GM04503 (cell line): ENCODE data around the gene BLVRA.
A peak's percentile ranks its signal among the peaks of the same experiment; 100 is the strongest.
"Not testable (repeated sequence)": the region's sequence is repeated elsewhere in the genome, so short reads cannot be mapped to it uniquely, and the experiment has no call there.

Experiments used
- DNase-seq: peaks from one replicate; pipeline ENCODE4 v3.0.0-alpha.2; 2012; ENCODE audit warnings: low read depth

BLVRA gene

DNA sequence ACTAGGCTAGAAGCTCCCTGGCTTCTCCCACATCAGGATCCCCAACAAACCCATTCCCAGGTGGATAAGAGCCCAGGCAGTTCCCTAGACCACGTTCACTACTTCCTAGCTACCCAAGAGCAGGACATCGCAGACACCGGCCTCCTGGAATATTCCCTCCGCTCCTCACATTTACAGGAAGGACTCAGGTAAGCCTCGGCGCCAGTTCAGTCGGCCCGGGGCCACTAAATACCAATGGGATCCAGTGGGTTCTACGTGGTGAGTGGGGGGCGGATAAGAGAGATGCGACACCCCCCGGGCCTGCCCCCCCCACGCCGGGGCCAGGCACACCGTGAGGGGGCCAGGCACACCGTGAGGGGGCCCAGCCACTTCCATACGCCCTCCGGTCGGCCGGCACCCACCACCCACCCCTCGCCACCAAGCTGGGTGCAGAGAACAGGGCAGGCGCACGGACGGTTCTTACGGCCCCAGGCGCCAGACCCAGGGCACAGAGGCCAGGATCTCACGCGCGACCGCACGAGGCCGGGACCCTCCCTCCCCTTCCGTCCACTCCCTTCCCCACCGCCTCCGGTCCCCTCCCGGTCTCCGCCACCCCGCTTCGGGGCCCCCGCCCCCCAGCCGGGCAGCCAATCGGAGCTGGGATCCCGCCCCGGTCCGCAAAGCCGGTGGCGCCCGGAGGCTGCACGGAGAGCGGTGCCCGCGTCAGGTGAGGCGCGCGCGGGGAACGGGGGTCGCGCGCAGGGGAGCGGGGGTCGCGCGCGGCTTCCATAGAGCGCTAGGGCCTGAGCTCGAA is at the start of gene BLVRA:
Gene BLVRA (plus strand): TSS at position 652 of the 793 bp plus-strand sequence. CDS start 12,479 bp downstream, outside the sequence.
- DNase-seq = no peak

DNA sequence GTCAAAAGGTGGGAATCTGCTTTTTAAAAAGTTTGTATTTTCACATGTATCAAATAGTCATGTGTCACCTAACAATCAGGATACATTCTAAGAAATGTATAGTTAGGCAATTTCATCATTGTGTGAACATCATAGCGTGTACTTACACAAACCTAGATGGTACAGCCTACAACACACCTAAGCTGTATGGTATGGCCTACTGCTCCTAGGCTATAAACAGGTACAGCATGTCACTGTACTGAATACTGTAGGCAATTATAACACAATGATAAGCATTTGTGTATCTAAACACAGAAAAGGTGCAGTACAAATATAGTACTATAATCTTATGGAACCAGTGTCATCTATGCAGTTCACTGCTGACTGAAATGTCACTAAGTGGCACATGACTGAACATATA is 47.0 kb upstream of the BLVRA start:
- no peak for DNase-seq

GRCh38 chr7:43715966-43716365 is 42.5 kb upstream of the BLVRA start:
- DNase-seq = not testable (repeated sequence)

GRCh38 chr7:43716598-43716997 is 41.9 kb upstream of the BLVRA start:
- no peak for DNase-seq

DNA sequence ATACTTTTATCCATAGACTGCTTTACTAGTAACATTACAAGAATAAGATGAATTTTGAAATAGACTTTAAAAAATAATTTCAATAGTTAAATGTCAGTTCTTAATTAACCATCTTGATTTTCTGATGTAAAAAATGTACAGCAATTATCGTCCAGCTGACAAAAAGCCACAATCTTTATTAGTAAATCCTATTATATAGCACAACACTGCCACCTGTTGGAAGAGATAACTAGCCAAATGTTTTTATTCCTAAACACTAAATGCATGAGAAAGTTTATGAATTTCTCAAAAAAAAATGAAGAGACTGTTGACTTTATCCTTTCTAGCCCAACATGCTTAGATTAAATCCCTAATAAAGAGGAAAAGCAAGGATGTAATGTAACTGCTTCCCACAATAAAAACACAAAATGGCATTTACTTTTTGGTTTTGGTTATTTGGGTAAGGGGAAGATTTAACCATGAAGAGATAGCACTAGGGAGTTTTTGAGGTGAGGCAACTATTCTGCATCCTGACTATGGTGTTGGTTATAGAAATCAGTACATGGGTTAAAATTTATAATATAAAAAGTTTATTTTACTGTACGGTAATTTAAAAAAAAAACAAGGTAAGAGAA is 37.2 kb upstream of the BLVRA start:
- no peak for DNase-seq

GRCh38 chr7:43723007-43723341 is 35.5 kb upstream of the BLVRA start:
- DNase-seq = no peak

- DNase-seq = no peak
Observed at GRCh38 chr7:43725251-43725650, 33.2 kb upstream of the BLVRA start.

- DNase-seq = no peak
Observed at GRCh38 chr7:43726466-43726865, 32.0 kb upstream of the BLVRA start.

DNA sequence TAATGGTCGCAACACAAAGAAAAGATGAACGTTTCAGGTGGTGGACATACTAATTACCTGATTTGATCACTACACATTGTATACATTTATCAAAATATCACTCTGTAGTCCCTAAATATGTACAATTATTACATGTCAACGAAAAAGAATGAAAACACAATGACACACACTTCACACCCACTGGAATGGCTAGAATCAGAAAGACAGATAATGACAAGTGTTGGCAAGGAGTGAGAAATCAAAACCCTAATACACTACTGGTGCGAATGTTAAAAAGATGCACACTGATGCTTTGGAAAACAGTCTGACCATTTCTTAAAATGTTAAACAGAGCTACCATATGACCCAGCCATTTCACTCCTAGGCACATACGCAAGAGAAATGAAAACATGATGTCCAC is 31.5 kb upstream of the BLVRA start:
- DNase-seq = no peak

GRCh38 chr7:43727494-43727893 is 31.0 kb upstream of the BLVRA start:
- DNase-seq = no peak

DNA sequence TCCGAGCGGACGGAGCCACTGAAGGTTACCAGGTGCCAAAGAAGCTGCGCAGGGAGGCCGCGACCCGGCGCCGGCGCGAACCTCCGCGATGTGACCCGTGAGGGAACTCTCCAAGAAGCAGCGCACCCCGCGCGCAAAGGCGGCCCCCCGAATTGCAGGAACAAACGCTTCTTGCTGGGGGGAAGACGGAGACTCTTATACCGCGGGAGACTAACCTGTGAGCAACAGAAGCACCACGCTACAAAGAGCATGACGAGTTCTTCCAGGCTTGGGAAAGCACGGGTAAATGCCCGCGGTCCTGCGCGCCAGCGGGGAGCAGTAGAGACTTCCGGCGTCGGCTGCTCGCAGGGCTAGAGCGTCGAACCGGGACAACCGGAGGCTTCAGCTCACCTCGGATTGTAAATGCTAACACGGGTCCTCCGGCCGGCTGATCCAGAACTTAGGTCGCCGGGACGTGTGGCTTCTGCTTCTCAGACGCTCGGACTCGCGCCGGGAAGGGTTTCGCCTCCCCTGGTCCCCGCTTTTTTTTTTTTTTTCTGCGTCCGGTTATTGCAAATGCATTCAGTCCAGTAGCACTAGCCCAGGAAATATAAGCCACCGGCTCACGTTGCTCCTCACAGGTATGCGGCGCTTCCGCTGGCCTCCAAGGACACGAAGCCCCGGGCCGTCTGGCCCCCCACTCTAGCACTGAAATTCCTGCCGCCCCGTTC is 29.1 kb upstream of the BLVRA start, which contains the start of gene COA1:
Gene COA1 (minus strand): TSS at position 310 of the 710 bp plus-strand sequence. CDS start 80,909 bp downstream, outside the sequence.
- DNase-seq = peak; percentile 64

DNA sequence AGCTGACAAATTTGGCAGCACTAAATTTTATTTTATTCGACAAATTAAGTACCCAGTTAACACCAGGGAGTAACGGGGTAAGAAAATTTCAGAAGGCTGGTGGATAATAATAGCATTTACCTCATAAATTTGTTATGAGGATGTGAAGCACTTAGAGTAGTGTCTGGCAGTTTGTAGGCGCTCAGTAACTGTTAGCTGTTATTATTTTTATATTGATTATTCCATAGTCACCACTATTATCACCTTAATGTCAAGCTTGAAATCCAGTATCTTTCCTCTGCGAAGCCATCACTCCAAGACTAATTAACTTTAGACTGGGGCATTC is 28.6 kb upstream of the BLVRA start:
- DNase-seq = no peak

GRCh38 chr7:43731494-43731893 is 27.0 kb upstream of the BLVRA start:
- not testable (repeated sequence) for DNase-seq

DNA sequence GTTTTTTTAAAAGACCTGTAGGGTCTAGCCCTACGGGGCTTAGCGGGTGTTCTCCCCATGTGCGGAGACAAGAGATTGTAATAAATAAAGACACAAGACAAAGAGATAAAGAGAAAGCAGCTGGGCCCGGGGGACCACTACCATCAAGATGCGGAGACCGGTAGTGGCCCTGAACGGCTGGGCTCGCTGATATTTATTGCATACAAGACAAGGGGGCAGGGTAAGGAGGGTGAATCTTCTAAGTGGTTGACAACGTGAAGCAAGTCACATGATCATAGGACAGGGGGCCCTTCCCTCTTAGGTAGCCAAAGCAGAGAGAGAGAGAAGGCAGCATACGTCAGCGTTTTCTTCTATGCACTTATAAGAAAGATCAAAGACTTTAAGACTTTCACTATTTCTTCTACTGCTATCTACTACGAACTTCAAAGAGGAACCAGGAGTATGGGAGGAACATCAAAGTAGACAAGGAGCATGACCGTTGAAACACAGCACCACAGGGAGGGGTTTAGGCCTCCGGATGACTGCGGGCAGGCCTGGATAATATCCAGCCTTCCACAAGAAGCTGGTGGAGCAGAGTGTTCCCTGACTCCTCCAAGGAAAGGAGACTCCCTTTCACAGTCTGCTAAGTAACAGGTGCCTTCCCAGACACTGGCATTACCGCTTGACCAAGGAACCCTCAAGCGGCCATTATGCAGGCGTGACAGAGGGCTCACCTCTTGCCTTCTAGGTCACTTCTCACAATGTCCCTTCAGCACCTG is 23.7 kb upstream of the BLVRA start:
- not testable (repeated sequence) for DNase-seq

- no peak for DNase-seq
Observed at GRCh38 chr7:43735403-43735801, 23.1 kb upstream of the BLVRA start.

GRCh38 chr7:43735802-43736603 is 22.5 kb upstream of the BLVRA start:
- no peak for DNase-seq

- no peak for DNase-seq
Observed at GRCh38 chr7:43737467-43738127, 20.9 kb upstream of the BLVRA start.

GRCh38 chr7:43742692-43743091 is 15.8 kb upstream of the BLVRA start:
- DNase-seq = no peak

- DNase-seq = no peak
Observed at GRCh38 chr7:43747328-43748105, 11.0 kb upstream of the BLVRA start.

DNA sequence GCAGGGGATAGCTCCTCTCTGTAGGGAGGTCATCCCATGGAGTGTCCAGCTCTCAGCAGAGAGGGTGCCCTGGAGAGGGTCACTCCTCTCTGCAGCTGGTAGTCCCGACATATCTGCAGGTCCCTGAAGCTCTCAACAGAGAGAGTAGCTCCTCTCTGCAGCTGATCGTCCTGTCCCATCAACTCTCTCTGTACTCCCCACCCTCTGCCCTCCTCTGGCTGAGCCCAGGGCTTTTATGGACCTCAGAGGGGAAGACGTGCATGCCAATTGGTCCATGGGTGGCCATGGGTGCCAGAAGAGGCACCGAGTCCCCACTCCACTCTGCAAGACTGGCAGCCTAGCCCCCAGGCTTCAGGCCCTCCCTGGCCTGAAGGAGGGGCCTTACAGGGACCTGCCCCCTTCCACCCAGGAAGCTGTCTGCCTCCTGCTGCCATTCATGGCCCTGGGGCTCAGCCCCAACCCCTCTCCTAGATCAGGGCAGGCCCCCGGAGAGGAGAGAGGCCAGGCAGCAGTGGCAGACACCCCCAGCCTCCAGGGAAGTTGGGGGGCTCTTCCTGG is 9.0 kb upstream of the BLVRA start:
- no peak for DNase-seq
